Endothelial cell of umbilical vein (primary cell): ENCODE data around the gene PRRG1. TPM values are rescaled to one million over a fixed set of nuclear protein-coding genes. Genes with fewer than 3 reads are reported as not detected.

Source experiments
- BruUV-seq: library from RNA; stranded (reverse); fragments of 400-500 nt; replicated peaks from 2 replicates; lab custom pipeline; 2021; lab: Mats Ljungman, UMichigan
- CTCF ChIA-PET: fragments of 300-600, 350-600 bp; sonication (Branson Sonifier 250); formaldehyde crosslinking; loops from one replicate; lab custom pipeline; 2021; ENCODE audit warnings: antibody characterized with exemption, inconsistent platforms; lab: Charles Lee
- POLR2A ChIA-PET: fragments of 300-600, 350-600 bp; sonication (Branson Sonifier 250); formaldehyde crosslinking; loops from one replicate; lab custom pipeline; 2021; ENCODE audit warnings: antibody characterized with exemption, inconsistent platforms; lab: Charles Lee
- DNase-seq: peaks from one replicate; pipeline ENCODE4 v3.0.0-alpha.2; 2011; ENCODE audit warnings: low read depth, low spot score
- FAIRE-seq: peaks from 2 replicates; lab custom pipeline; 2011; peaks lifted over from hg19 to GRCh38; lab: Jason Lieb, UNC
- H2AFZ ChIP-seq: 2 replicates; pipeline ENCODE4 v1.6.0; 2012; ENCODE audit warnings: low read depth, low read length, control low read depth, inconsistent platforms
- H3K27ac ChIP-seq: 2 replicates; pipeline ENCODE4 v1.5.1; 2011; ENCODE audit warnings: low read depth, mild to moderate bottlenecking, control low read depth, low read length, moderate library complexity; ENCODE audit not compliant: insufficient read depth
- H3K27me3 ChIP-seq, 2 experiments: 2 replicates each; pipeline versions ENCODE4 v1.6.0 to v1.6.1; 2011; ENCODE audit warnings: low read length in 2 of 2, mixed read lengths in 1 of 2; ENCODE audit not compliant: control insufficient read depth in 2 of 2, insufficient read depth in 2 of 2
- H3K36me3 ChIP-seq, 2 experiments: 2 replicates in 1 of 2; 3 replicates in 1 of 2; pipeline ENCODE4 v1.5.1; 2011; ENCODE audit warnings: low read length in 2 of 2, mild to moderate bottlenecking in 1 of 2, moderate library complexity in 1 of 2; ENCODE audit not compliant: control insufficient read depth in 2 of 2, insufficient read depth in 2 of 2; ENCODE audit errors: extremely low read depth in 1 of 2
- H3K4me1 ChIP-seq: 3 replicates; pipeline ENCODE4 v1.5.1; 2011; ENCODE audit warnings: mild to moderate bottlenecking, low read length; ENCODE audit not compliant: control insufficient read depth, insufficient read depth; ENCODE audit errors: extremely low read depth
- H3K4me2 ChIP-seq: 2 replicates; pipeline ENCODE4 v1.6.1; 2011; ENCODE audit warnings: low read length, control low read depth, mixed read lengths; ENCODE audit not compliant: insufficient read depth
- H3K4me3 ChIP-seq, 3 experiments: fragments of 200-600 bp in 1 of 3; sonication (generic), shearing (Covaris generic) in 1 of 3; replicated peaks in 1 of 3; 2 replicates each; pipeline ENCODE4 v1.5.1; 2011 to 2016; ENCODE audit warnings: control low read depth in 3 of 3, low read length in 3 of 3, mild to moderate bottlenecking in 2 of 3, inconsistent platforms in 1 of 3, low read depth in 1 of 3, moderate library complexity in 1 of 3; ENCODE audit not compliant: insufficient read depth in 1 of 3
- H3K79me2 ChIP-seq: 2 replicates; pipeline ENCODE4 v1.6.0; 2012; ENCODE audit warnings: low read length, inconsistent platforms; ENCODE audit not compliant: control insufficient read depth, insufficient read depth
- H3K9ac ChIP-seq: replicated peaks from 2 replicates; pipeline ENCODE3; 2011; ENCODE audit warnings: low read length, control low read depth; ENCODE audit not compliant: insufficient read depth; ENCODE audit errors: extremely low read depth
- H3K9me1 ChIP-seq: replicated peaks from 3 replicates; pipeline ENCODE4 v1.6.0; 2011; ENCODE audit warnings: mild to moderate bottlenecking, low read length; ENCODE audit not compliant: control insufficient read depth, insufficient read depth; ENCODE audit errors: extremely low read depth
- H3K9me3 ChIP-seq: replicated peaks from 2 replicates; pipeline ENCODE4 v1.5.1; 2012; ENCODE audit warnings: low read length, inconsistent platforms; ENCODE audit not compliant: control insufficient read depth, insufficient read depth
- H4K20me1 ChIP-seq: replicated peaks from 2 replicates; pipeline ENCODE3; 2011; ENCODE audit warnings: mild to moderate bottlenecking, low read length; ENCODE audit not compliant: control insufficient read depth, insufficient read depth; ENCODE audit errors: extremely low read depth
- EZH2 ChIP-seq: IDR thresholded peaks from 2 replicates; pipeline ENCODE4 v1.6.1; 2012; ENCODE audit warnings: borderline replicate concordance, low read depth, mild to moderate bottlenecking, moderate library complexity, low read length, inconsistent platforms; ENCODE audit not compliant: severe bottlenecking
- FOS ChIP-seq: IDR thresholded peaks from 2 replicates; pipeline ENCODE4 v1.6.1; 2011; ENCODE audit warnings: mild to moderate bottlenecking, low read length, moderate library complexity, borderline replicate concordance; ENCODE audit not compliant: insufficient read depth
- GATA2 ChIP-seq: IDR thresholded peaks from 2 replicates; pipeline ENCODE4 v1.7.0; 2011; ENCODE audit warnings: low read depth, mild to moderate bottlenecking, moderate library complexity, mixed read lengths, low read length; ENCODE audit not compliant: insufficient read length, insufficient read depth
- JUN ChIP-seq: IDR thresholded peaks from 2 replicates; pipeline ENCODE4 v1.6.1; 2011; ENCODE audit warnings: borderline replicate concordance, low read depth; ENCODE audit not compliant: insufficient read length, insufficient read depth
- MYC ChIP-seq: IDR thresholded peaks from one replicate; pipeline ENCODE4 v1.6.1; 2011; ENCODE audit warnings: mild to moderate bottlenecking, low read depth, low read length
- POLR2A ChIP-seq: IDR thresholded peaks from 2 replicates; pipeline ENCODE4 v1.6.1; 2012; ENCODE audit warnings: low read depth, mild to moderate bottlenecking, control low read depth, low read length
- POLR2AphosphoS5 ChIP-seq: IDR thresholded peaks from 2 replicates; pipeline ENCODE4 v1.6.1; 2012; ENCODE audit warnings: low read depth, mild to moderate bottlenecking, control low read depth, low read length, moderate library complexity; ENCODE audit not compliant: insufficient read depth
- dilution Hi-C: fragments of 300-500 bp; cut with MboI; formaldehyde crosslinking; loops from one replicate; pipeline ENCODE4 v1.15.0; 2019; ENCODE audit warnings: low sequenced_read_pairs; ENCODE audit not compliant: extremely low pct_ligation_motif_present
- intact Hi-C: fragments of 100-400 bp; cut with micrococcal nuclease; formaldehyde crosslinking; loops from one replicate; pipeline ENCODE4 v1.10.0; 2022
- polyA plus RNA-seq, 4 experiments: library from polyadenylated mRNA; depleted of rRNA in 3 of 4; stranded (reverse) in 3 of 4; unstranded in 1 of 4; fragments of >200 nt; gene quantifications; 2 replicates each; pipeline versions ENCODE4 v1.2.1 to v1.2.3, GENCODE V29; 2011 to 2012; ENCODE audit warnings: missing spikeins in 1 of 4
- total RNA-seq: library from RNA; stranded (reverse); gene quantifications from 2 replicates; pipeline ENCODE4 v1.2.3, GENCODE V29; 2021
- TF ChIP-seq, protein P1 (sequence below): IDR thresholded peaks from 2 replicates; pipeline ENCODE4 v1.6.1; 2011; ENCODE audit not compliant: insufficient read depth, insufficient read length
- TF ChIP-seq, protein P2 (sequence below), 2 donors: IDR thresholded peaks; 1 replicate in 1 of 2; 2 replicates in 1 of 2; pipeline ENCODE4 v1.5.1; 2011; ENCODE audit warnings: low read length in 2 of 2, mild to moderate bottlenecking in 2 of 2, moderate library complexity in 2 of 2, control low read depth in 1 of 2, inconsistent platforms in 1 of 2, low read depth in 1 of 2; ENCODE audit not compliant: insufficient read depth in 1 of 2; ENCODE audit errors: extremely low read depth in 1 of 2

PRRG1 gene
- total and polyA plus RNA-seq, 2 donors (not counting 3 experiments of a cell fraction or from before 2014, with no cell fraction given) = 37.6 to 46.3 TPM

DNA sequence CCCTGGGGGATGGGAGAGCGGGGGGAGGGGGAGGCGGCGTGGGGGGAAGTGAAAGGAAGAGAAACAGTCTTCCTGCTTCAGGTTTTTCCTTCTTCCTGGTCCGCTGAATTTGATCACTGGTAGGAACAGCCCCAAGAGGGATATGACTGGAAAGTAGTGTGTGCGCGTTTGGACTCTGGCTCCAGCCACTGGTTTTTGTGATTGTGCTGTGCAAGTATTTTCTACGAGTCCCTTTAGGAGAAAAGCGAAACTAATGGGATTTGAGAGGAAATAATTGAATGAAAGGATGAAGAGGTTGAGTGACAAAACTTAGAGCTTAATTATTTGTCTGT is 836 bp downstream of the PRRG1 start:
- H3K27ac ChIP-seq = peak overlapping the region; percentile 89

More for the DNA sequence above, 836 bp downstream of the PRRG1 start:
- no peaks in the 10 kb centered on the region for H3K9me1 ChIP-seq
- H3K4me1 ChIP-seq = peaks cover 6% of the 10 kb centered on the region
- H3K36me3 ChIP-seq = no peaks in the 10 kb centered on the region
- peak overlapping the region; percentile 92 for H3K4me2 ChIP-seq
- H3K9me3 ChIP-seq = no peaks in the 10 kb centered on the region
- DNase-seq (peak; percentile 31), FAIRE-seq (no peak)
- H3K27me3 ChIP-seq = no peaks in the 10 kb centered on the region
- peak overlapping the region; percentile 29 for H2AFZ ChIP-seq
- POLR2A ChIA-PET = interaction anchor here (1.5 kb wide), 1 partner anchor 32 kb away, joined by 3 read pairs; no protein-coding TSS in a partner anchor
- H4K20me1 ChIP-seq = no peaks in the 10 kb centered on the region
- dilution Hi-C loops = no loop called here
- intact Hi-C loops = no loop called here
- BruUV-seq = no TSS peak
- peak overlapping the region; percentile 64 to 98 (median 68) for H3K4me3 ChIP-seq
- TF ChIP-seq JUN = no peak
- TF ChIP-seq EZH2 = no peak
- no peak for TF ChIP-seq MYC
- TF ChIP-seq POLR2AphosphoS5 = no peak
- TF ChIP-seq, protein P1, sequence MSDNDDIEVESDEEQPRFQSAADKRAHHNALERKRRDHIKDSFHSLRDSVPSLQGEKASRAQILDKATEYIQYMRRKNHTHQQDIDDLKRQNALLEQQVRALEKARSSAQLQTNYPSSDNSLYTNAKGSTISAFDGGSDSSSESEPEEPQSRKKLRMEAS = no peak
- TF ChIP-seq FOS = no peak
- TF ChIP-seq POLR2A = no peak
- no peak for TF ChIP-seq GATA2
- TF ChIP-seq, protein P2, sequence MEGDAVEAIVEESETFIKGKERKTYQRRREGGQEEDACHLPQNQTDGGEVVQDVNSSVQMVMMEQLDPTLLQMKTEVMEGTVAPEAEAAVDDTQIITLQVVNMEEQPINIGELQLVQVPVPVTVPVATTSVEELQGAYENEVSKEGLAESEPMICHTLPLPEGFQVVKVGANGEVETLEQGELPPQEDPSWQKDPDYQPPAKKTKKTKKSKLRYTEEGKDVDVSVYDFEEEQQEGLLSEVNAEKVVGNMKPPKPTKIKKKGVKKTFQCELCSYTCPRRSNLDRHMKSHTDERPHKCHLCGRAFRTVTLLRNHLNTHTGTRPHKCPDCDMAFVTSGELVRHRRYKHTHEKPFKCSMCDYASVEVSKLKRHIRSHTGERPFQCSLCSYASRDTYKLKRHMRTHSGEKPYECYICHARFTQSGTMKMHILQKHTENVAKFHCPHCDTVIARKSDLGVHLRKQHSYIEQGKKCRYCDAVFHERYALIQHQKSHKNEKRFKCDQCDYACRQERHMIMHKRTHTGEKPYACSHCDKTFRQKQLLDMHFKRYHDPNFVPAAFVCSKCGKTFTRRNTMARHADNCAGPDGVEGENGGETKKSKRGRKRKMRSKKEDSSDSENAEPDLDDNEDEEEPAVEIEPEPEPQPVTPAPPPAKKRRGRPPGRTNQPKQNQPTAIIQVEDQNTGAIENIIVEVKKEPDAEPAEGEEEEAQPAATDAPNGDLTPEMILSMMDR (IDR thresholded peaks at IDR 0.05; ENCODE audit: extremely low read depth in 1 of 2, insufficient read depth in 1 of 2, low read depth in 1 of 2, low read length in 2 of 2) = no peak
- peaks cover 27% of the 10 kb centered on the region for H3K79me2 ChIP-seq
- peak overlapping the region; percentile 80 for H3K9ac ChIP-seq
- CTCF ChIA-PET = no interaction called here
